Nephron progenitor cell (in vitro differentiated cells): ENCODE results near the gene OPALIN.

Source experiments
- DNase-seq: peaks from one replicate; pipeline ENCODE4 v3.0.0; 2021
- H3K27ac Mint-ChIP-seq: 2 replicates; pipeline ENCODE4 v1.8.0; 2021; ENCODE audit warnings: mild to moderate bottlenecking, moderate library complexity, mixed read lengths
- H3K27me3 Mint-ChIP-seq: 2 replicates; pipeline ENCODE4 v1.8.0; 2021; ENCODE audit warnings: mild to moderate bottlenecking, low read depth, mixed read lengths; ENCODE audit not compliant: poor library complexity
- H3K36me3 Mint-ChIP-seq: 2 replicates; pipeline ENCODE4 v1.8.0; 2021; ENCODE audit warnings: low read depth, mixed read lengths
- H3K4me1 Mint-ChIP-seq: 2 replicates; pipeline ENCODE4 v1.8.0; 2021; ENCODE audit warnings: mixed read lengths
- H3K4me3 Mint-ChIP-seq: 2 replicates; pipeline ENCODE4 v1.8.0; 2021; ENCODE audit warnings: mild to moderate bottlenecking, moderate library complexity, mixed read lengths
- H3K9me3 Mint-ChIP-seq: 2 replicates; pipeline ENCODE4 v1.8.0; 2021; ENCODE audit warnings: mild to moderate bottlenecking, moderate library complexity, mixed read lengths
- TF ChIP-seq, protein P1 (sequence below): fragments of 200-600 bp; sonication (generic); IDR thresholded peaks from 2 replicates; pipeline ENCODE4 v1.5.0; 2021; ENCODE audit warnings: antibody characterized with exemption

The OPALIN gene

GRCh38 chr10:96299383-96299782 is 59.4 kb downstream of the OPALIN start:
- H3K27me3 Mint-ChIP-seq: no peaks in the 10 kb centered on the region
- TF ChIP-seq, protein P1, sequence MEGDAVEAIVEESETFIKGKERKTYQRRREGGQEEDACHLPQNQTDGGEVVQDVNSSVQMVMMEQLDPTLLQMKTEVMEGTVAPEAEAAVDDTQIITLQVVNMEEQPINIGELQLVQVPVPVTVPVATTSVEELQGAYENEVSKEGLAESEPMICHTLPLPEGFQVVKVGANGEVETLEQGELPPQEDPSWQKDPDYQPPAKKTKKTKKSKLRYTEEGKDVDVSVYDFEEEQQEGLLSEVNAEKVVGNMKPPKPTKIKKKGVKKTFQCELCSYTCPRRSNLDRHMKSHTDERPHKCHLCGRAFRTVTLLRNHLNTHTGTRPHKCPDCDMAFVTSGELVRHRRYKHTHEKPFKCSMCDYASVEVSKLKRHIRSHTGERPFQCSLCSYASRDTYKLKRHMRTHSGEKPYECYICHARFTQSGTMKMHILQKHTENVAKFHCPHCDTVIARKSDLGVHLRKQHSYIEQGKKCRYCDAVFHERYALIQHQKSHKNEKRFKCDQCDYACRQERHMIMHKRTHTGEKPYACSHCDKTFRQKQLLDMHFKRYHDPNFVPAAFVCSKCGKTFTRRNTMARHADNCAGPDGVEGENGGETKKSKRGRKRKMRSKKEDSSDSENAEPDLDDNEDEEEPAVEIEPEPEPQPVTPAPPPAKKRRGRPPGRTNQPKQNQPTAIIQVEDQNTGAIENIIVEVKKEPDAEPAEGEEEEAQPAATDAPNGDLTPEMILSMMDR: no peak
- no peak for DNase-seq

DNA sequence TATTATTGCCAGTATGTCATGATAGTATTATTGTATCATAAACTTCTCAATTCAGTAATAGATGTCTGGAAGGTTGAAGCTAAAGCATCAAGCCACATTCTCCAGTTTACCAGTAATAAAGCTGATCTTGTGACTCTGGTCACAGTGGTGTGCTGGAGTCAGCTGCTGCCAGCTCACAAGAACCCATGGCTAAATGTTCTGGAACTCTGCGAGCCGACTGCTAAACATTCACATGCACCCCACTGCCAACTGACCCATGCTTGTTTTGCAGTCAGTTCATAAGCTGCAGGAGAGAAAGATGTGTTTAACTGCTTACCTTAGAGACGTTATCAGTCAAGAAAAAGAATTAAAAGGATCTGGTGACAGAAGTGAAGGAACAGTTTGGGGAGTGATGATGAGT is 60.4 kb downstream of the OPALIN start:
- no peaks in the 10 kb centered on the region for H3K27me3 Mint-ChIP-seq
- H3K9me3 Mint-ChIP-seq: no peaks in the 10 kb centered on the region
- no peaks in the 10 kb centered on the region for H3K36me3 Mint-ChIP-seq
- TF ChIP-seq, protein P1: no peak
- peaks cover 20% of the 10 kb centered on the region for H3K4me1 Mint-ChIP-seq
- H3K27ac Mint-ChIP-seq: no peak overlapping the region
- H3K4me3 Mint-ChIP-seq: no peak overlapping the region
- DNase-seq: no peak

More at GRCh38 chr10:96299383-96299782, 59.4 kb downstream of the OPALIN start:
- Mint-ChIP-seq H3K4me1 (peaks cover 20% of the 10 kb centered on the region), H3K4me3 (no peak overlapping the region), H3K36me3 (no peaks in the 10 kb centered on the region), H3K27ac (peak overlapping the region; percentile 10), H3K9me3 (no peaks in the 10 kb centered on the region)

DNA sequence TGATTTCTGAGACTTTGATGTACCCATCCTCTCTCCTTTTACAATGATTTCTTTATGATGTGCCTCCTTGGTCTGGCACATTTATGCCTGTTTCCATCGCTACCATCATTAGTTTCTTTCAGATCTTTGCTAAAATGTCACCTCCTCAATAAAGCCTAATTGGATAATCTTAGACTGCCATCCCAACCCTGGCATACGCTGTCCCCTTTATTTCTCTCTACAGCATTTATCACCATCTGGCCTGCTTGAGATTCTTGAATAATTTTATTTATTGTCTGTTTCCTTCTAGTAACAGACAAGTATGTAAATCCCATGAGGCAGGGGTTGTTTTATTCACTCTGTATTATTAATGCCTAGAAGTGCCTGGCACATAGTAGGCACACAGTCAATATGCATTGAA is 61.3 kb downstream of the OPALIN start:
- no peak for DNase-seq
- no peak overlapping the region for H3K27ac Mint-ChIP-seq
- no peak overlapping the region for H3K4me3 Mint-ChIP-seq
- no peaks in the 10 kb centered on the region for H3K9me3 Mint-ChIP-seq
- TF ChIP-seq, protein P1: no peak
- no peaks in the 10 kb centered on the region for H3K27me3 Mint-ChIP-seq
- H3K4me1 Mint-ChIP-seq: peaks cover 19% of the 10 kb centered on the region
- H3K36me3 Mint-ChIP-seq: no peaks in the 10 kb centered on the region

GRCh38 chr10:96295475-96295874 is 63.3 kb downstream of the OPALIN start:
- DNase-seq: no peak
- Mint-ChIP-seq H3K9me3 (no peaks in the 10 kb centered on the region), H3K27ac (no peak overlapping the region), H3K4me3 (no peak overlapping the region), H3K36me3 (no peaks in the 10 kb centered on the region), H3K27me3 (no peaks in the 10 kb centered on the region), H3K4me1 (peaks cover 2% of the 10 kb centered on the region)
- TF ChIP-seq, protein P1: no peak
